Measurements from ENCODE around the gene KCNF1.

- TF ChIP-seq NFATC4 (CRISPR knock-in tag; IDR thresholded peaks at IDR 0.05) (no peak), MLX (CRISPR knock-in tag; IDR thresholded peaks at IDR 0.05) (no peak), NR2C2 (CRISPR knock-in tag; IDR thresholded peaks at IDR 0.05) (no peak), CREM (CRISPR knock-in tag; IDR thresholded peaks at IDR 0.05) (no peak), TEAD4 (CRISPR knock-in tag; IDR thresholded peaks at IDR 0.05) (no peak), CREB1 (CRISPR knock-in tag; IDR thresholded peaks at IDR 0.05) (no peak), E2F1 (CRISPR knock-in tag; IDR thresholded peaks at IDR 0.05) (no peak), RORB (CRISPR knock-in tag; IDR thresholded peaks at IDR 0.05) (no peak), USF1 (CRISPR knock-in tag; IDR thresholded peaks at IDR 0.05) (no peak), HMGXB4 (CRISPR knock-in tag; IDR thresholded peaks at IDR 0.05) (no peak)
- TF ChIP-seq, protein P1, sequence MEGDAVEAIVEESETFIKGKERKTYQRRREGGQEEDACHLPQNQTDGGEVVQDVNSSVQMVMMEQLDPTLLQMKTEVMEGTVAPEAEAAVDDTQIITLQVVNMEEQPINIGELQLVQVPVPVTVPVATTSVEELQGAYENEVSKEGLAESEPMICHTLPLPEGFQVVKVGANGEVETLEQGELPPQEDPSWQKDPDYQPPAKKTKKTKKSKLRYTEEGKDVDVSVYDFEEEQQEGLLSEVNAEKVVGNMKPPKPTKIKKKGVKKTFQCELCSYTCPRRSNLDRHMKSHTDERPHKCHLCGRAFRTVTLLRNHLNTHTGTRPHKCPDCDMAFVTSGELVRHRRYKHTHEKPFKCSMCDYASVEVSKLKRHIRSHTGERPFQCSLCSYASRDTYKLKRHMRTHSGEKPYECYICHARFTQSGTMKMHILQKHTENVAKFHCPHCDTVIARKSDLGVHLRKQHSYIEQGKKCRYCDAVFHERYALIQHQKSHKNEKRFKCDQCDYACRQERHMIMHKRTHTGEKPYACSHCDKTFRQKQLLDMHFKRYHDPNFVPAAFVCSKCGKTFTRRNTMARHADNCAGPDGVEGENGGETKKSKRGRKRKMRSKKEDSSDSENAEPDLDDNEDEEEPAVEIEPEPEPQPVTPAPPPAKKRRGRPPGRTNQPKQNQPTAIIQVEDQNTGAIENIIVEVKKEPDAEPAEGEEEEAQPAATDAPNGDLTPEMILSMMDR (IDR thresholded peaks at IDR 0.05): no peak
- TF ChIP-seq, protein P2, sequence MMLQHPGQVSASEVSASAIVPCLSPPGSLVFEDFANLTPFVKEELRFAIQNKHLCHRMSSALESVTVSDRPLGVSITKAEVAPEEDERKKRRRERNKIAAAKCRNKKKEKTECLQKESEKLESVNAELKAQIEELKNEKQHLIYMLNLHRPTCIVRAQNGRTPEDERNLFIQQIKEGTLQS (CRISPR knock-in tag; conservative IDR thresholded peaks at IDR 0.05): no peak
Measured at GRCh38 chr2:10931710-10932255, 20.0 kb downstream of the KCNF1 start.
